Measurements from ENCODE around the gene PDE5A.
A peak's percentile ranks its signal among the peaks of the same experiment; 100 is the strongest.

PDE5A gene

DNA sequence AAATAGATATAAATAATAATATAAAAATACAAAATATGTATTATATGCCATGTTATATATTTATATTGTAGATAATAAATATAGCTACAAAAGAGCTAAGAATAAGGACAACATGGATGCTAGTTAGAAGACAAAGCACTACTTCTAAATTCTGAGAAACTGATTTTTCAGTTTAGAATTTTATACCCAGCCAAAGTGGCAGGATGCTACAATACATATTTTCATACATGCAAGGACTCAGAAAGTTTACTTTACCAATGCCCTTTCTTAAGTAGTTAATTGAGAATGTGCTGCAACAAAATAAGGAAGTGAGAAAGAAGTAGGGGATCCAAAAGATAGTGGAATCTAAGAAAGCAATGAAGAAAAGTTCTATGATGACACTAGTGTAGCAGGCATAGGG is 64.5 kb downstream of the PDE5A start:
- FAIRE-seq, result no peak
- TF ChIP-seq, protein P1, sequence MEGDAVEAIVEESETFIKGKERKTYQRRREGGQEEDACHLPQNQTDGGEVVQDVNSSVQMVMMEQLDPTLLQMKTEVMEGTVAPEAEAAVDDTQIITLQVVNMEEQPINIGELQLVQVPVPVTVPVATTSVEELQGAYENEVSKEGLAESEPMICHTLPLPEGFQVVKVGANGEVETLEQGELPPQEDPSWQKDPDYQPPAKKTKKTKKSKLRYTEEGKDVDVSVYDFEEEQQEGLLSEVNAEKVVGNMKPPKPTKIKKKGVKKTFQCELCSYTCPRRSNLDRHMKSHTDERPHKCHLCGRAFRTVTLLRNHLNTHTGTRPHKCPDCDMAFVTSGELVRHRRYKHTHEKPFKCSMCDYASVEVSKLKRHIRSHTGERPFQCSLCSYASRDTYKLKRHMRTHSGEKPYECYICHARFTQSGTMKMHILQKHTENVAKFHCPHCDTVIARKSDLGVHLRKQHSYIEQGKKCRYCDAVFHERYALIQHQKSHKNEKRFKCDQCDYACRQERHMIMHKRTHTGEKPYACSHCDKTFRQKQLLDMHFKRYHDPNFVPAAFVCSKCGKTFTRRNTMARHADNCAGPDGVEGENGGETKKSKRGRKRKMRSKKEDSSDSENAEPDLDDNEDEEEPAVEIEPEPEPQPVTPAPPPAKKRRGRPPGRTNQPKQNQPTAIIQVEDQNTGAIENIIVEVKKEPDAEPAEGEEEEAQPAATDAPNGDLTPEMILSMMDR (IDR thresholded peaks at IDR 0.05; ENCODE audit: insufficient read depth, missing control alignments), result no peak
- no peak for DNase-seq (ENCODE audit: insufficient read length, low spot score)

- no peak for DNase-seq (ENCODE audit: insufficient read length, low spot score)
- no peak for FAIRE-seq
- TF ChIP-seq, protein P1 (IDR thresholded peaks at IDR 0.05; ENCODE audit: insufficient read depth, missing control alignments), result peak; percentile 53
Observed at GRCh38 chr4:119559044-119559647, 69.5 kb downstream of the PDE5A start.

DNA sequence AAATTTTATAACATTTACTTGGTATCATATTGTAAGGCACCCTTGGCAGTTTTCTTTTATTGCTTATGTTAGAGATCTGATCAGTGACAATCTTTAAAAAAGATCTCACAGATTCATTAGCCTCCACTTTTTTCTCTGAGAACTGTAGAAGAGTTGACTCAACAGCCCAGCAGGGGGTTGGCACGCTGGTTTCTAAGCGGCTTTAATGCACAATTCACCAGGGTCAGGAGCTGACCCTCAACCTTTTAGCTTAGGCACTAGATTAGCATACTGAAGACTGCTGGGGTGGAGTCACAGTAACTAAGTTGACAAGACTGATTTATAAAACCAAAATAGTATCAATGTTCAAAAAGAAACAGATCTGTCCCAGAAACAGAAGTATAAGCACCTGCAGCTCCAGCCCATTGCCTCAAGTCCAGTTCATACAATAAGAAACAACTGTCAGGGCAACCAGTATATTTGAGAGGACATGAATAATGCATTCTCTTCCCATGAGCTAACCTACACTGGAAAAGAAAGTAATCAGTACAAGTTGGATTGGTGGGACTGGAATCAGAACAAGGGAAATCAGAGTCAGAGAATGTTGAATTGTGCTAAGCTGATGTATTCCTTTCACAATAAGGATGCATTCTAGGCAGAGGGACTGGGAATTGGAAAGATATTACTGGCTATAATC is 77.6 kb downstream of the PDE5A start:
- TF ChIP-seq, protein P1 (IDR thresholded peaks at IDR 0.05; ENCODE audit: insufficient read depth, missing control alignments), result no peak

DNA sequence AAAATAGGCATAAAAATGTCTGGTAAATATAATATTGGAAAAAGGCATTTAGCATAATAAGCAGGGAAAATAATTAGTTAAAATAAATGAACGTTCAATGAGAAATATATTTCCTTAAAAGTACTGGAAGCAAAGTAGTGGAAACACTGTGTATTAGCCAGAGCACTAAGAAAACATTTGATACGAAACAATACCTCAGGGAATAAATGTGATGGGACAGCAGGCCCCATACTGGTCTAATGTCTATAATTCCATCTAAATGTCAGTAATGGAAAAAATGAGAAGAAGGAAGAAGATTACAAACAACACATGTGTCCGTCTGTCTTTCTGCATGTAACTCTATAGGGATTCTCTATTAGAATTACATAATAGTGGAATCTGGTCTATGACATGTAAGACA is 79.0 kb downstream of the PDE5A start:
- DNase-seq (ENCODE audit: insufficient read length, low spot score) (no peak), FAIRE-seq (no peak)
- TF ChIP-seq, protein P1 (IDR thresholded peaks at IDR 0.05; ENCODE audit: insufficient read depth, missing control alignments), result no peak

More for the DNA sequence above, 77.6 kb downstream of the PDE5A start:
- FAIRE-seq (peak; percentile 21), DNase-seq (ENCODE audit: insufficient read length, low spot score) (no peak)

DNA sequence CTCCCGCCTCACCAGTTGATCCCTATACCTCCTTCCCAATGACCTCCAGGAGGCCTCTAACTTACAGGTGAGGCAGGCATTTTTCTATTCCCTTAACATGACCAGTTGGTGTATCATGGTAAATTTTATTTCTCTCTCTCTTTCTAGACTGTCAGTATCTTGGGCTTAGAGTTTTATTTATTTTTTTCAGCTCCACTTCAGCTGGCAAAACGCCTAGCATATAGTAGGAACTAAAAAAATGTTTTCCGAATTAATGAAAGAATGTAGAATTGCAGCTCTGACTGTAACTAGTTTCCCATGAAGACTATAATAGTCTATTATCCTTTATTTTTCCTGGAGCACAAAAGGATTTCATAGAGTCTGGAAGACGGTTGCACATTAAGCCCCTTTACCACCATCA is 84.8 kb downstream of the PDE5A start:
- no peak for DNase-seq (ENCODE audit: insufficient read length, low spot score)
- FAIRE-seq, result no peak
- TF ChIP-seq, protein P1 (IDR thresholded peaks at IDR 0.05; ENCODE audit: insufficient read depth, missing control alignments), result no peak

GRCh38 chr4:119543187-119543586 is 85.4 kb downstream of the PDE5A start:
- FAIRE-seq (no peak), DNase-seq (ENCODE audit: insufficient read length, low spot score) (no peak)
- TF ChIP-seq, protein P1 (IDR thresholded peaks at IDR 0.05; ENCODE audit: insufficient read depth, missing control alignments), result no peak

- DNase-seq (ENCODE audit: insufficient read length, low spot score) (no peak), FAIRE-seq (no peak)
- TF ChIP-seq, protein P1 (IDR thresholded peaks at IDR 0.05; ENCODE audit: insufficient read depth, missing control alignments), result no peak
Observed at GRCh38 chr4:119540249-119540648, 88.4 kb downstream of the PDE5A start.
